Fibroblast of mammary gland (primary cell): ENCODE measurements around the gene TSPEAR.

ENCODE experiments used
- DNase-seq: peaks from one replicate; pipeline ENCODE4 v3.0.0-alpha.2; 2010; ENCODE audit warnings: low read depth
- H3K4me3 ChIP-seq: 2 replicates; pipeline ENCODE4 v1.5.1; 2011; ENCODE audit warnings: low read depth, mild to moderate bottlenecking, low read length, moderate library complexity; ENCODE audit not compliant: control insufficient read depth
- TF ChIP-seq, protein P1 (sequence below): conservative IDR thresholded peaks from 2 replicates; pipeline ENCODE4 v1.5.1; 2011; ENCODE audit warnings: low read depth, low read length, inconsistent platforms; ENCODE audit not compliant: control insufficient read depth, insufficient read depth

The TSPEAR gene

DNA sequence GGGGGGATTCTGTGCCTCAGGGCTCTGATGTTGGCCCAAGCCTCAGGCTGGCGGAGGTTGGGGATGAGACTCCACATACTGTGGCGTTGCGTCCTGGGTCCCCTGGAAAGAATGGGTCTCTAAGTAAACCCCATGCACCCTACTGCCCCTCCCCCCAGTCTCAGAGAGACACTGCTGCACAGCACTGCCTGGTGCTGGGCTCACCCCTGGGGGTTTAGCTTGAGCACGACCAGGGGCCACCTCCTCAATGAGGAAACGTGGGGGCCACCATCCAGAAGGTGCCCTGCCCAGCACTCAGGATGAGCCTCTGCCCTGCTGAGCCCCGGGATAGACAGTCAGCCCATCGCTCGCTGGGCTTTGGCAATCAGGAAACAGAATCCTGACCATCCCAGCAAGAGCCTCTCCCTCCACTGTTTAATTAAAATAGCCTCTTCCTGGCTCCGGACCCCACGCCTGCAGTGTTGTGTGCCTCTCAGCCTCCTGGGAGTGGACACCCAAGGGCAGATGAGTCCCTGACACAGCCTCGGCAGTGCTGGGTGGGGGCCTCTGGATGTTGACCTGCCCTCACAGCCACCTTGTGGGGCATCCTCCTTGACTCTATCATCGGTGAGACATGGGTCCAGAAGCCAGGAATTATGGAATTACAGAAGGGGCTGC, 141.4 kb downstream of the TSPEAR start:
- TF ChIP-seq, protein P1, sequence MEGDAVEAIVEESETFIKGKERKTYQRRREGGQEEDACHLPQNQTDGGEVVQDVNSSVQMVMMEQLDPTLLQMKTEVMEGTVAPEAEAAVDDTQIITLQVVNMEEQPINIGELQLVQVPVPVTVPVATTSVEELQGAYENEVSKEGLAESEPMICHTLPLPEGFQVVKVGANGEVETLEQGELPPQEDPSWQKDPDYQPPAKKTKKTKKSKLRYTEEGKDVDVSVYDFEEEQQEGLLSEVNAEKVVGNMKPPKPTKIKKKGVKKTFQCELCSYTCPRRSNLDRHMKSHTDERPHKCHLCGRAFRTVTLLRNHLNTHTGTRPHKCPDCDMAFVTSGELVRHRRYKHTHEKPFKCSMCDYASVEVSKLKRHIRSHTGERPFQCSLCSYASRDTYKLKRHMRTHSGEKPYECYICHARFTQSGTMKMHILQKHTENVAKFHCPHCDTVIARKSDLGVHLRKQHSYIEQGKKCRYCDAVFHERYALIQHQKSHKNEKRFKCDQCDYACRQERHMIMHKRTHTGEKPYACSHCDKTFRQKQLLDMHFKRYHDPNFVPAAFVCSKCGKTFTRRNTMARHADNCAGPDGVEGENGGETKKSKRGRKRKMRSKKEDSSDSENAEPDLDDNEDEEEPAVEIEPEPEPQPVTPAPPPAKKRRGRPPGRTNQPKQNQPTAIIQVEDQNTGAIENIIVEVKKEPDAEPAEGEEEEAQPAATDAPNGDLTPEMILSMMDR: no peak
- no peak for DNase-seq
- no peak overlapping the region for H3K4me3 ChIP-seq

DNA sequence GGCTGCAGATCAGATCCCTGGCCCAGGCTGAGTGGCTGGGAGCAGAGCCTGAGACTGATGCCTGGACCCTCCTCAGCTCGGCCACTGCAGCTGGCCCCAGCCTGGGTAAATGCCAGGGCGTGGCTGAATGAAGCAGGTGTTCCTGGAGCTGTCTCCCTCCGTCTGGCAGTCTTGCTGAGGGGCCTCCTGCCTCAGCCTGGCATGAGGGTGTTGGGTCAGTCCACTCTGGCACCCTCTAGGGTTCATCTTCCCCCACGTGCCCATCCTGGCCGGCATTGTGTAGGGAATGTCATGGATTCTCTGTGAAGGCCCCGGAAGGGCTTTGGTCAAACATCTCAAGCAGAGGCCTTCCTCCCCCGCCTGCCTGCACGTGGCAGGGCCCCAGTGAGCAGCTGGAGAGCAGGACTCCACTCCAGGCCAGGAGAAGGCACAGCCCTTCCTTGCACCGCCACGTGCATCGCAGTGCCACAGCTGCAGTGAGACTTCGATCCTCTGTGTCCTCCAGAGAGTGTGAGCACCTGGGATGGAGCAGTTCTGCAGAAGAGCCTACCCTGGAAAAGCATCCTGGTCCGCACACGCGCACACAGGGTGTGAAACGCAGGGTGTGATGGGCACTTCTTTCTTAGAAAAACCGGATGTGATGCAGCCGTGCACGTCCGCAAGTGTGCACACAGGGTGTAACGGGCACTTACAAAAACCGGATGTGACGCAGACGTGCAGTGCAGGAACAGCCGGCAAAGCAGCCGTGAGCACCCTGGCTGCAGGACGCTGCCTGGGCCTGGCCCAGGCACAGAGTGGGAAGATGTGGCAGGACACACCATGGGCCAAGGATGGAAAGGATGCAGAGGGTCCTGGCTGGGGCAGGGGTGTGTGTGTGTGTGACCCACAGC, 142.5 kb downstream of the TSPEAR start:
- DNase-seq: no peak
- no peak overlapping the region for H3K4me3 ChIP-seq
- TF ChIP-seq, protein P1: no peak

- TF ChIP-seq, protein P1: no peak
- DNase-seq: no peak
- H3K4me3 ChIP-seq: no peak overlapping the region
Observed at GRCh38 chr21:44568261-44568660, 143.1 kb downstream of the TSPEAR start.

DNA sequence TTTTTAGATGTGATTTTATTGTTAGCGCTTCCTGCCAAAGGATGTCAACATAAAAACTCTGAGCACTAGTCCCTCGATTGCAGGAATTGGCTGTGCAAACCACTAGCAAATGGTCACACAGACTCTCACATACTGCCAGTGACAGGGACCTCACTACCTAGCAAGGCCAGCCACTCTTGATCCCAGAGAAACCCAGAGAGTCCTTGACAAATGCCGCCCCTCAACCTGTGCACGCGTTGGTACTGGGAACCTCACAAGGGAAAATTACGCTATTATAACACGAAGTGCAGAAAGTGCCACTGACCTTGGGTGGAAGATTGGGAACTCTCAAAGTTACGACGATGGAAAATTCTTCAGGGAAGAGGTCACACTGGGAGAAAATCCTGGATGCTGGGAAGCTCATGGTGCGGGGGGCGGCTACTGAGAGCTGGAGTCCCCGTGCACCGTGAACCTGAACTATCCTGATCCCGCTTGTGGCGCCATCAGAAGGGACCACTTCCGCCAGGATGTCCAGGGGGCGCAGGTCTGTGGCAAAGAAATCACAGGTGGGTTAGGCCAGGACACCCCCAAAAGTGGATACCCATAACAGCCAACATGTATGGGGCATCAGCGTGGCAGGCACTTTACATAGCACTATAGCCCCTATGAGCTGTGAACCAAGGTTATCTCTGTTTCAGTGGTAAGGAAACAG, 143.7 kb downstream of the TSPEAR start:
- DNase-seq: no peak
- TF ChIP-seq, protein P1: no peak
- H3K4me3 ChIP-seq: no peak overlapping the region

GRCh38 chr21:44566403-44566802, 145.0 kb downstream of the TSPEAR start:
- DNase-seq: no peak
- H3K4me3 ChIP-seq: no peak overlapping the region
- TF ChIP-seq, protein P1: no peak

DNA sequence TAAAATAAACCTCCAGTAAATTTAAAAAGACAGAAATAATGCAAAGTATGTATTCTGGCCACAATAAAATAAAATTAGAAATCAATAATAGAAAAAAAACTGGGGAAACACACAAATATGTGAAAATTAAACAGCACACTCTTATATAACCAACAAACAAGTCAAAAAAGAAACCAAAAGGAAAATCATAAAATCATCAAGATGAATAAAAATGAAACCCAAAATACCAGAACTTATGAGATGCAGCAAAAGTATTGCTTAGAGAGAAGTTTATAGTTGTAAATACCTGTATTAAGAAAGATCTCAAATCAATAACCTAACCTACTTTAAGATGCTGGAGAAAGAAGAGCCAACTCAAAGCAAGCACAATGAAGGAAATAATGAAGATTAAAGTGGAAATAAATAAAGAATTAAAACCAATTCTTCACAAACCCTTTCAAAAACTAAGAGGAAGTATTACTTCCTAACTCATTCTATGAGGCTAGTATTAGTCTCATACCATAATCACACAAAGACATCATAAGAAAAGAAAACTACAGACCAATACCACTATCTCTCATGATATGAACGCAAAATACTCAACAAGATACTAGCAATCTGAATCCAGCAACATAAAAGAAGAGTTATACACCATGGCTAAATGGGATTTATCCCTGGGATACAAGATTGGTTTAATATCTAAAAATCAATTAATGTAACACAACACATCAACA, 146.3 kb downstream of the TSPEAR start:
- H3K4me3 ChIP-seq: no peak overlapping the region
- TF ChIP-seq, protein P1: no peak

More for the DNA sequence above, 146.3 kb downstream of the TSPEAR start:
- no peak for DNase-seq
